ENCODE data around the gene BMP8A.
"Not testable (repeated sequence)": the region's sequence is repeated elsewhere in the genome, so short reads cannot be mapped to it uniquely, and the experiment has no call there.

Gene BMP8A

GRCh38 chr1:39489567-39490239, 1.7 kb upstream of the BMP8A start:
- no peak overlapping the region for H3K4me3 ChIP-seq (replicated peaks; ENCODE audit: insufficient read depth, low read length)
- no peak for TF ChIP-seq CTCF (IDR thresholded peaks at IDR 0.05; ENCODE audit: insufficient read depth, low read length)
- TF ChIP-seq GABPA (IDR thresholded peaks at IDR 0.05; ENCODE audit: low read depth): no peak
- no peak for TF ChIP-seq POLR2AphosphoS5 (IDR thresholded peaks at IDR 0.05; ENCODE audit: low read depth)
- no peak for TF ChIP-seq REST (IDR thresholded peaks at IDR 0.05; ENCODE audit: insufficient replicate concordance, low read depth)
- no peak for TF ChIP-seq SPI1 (IDR thresholded peaks at IDR 0.05; ENCODE audit: borderline replicate concordance, low read depth)
- peaks cover 20% of the 10 kb centered on the region for H3K27me3 ChIP-seq (ENCODE audit: insufficient read depth, poor library complexity, severe bottlenecking)
- H3K27ac ChIP-seq (replicated peaks): no peak overlapping the region
- DNase-seq (ENCODE audit: low read depth in 1 of 2, low spot score in 1 of 2): no peak

- H3K27ac ChIP-seq (replicated peaks): no peak overlapping the region
- peaks cover 20% of the 10 kb centered on the region for H3K27me3 ChIP-seq (ENCODE audit: insufficient read depth, poor library complexity, severe bottlenecking)
- TF ChIP-seq GABPA (IDR thresholded peaks at IDR 0.05; ENCODE audit: low read depth) (no peak), REST (IDR thresholded peaks at IDR 0.05; ENCODE audit: insufficient replicate concordance, low read depth) (no peak), CTCF (IDR thresholded peaks at IDR 0.05; ENCODE audit: insufficient read depth, low read length) (no peak), SPI1 (IDR thresholded peaks at IDR 0.05; ENCODE audit: borderline replicate concordance, low read depth) (no peak)
- no peak overlapping the region for H3K4me3 ChIP-seq (replicated peaks; ENCODE audit: insufficient read depth, low read length)
- DNase-seq (ENCODE audit: low read depth in 1 of 2, low spot score in 1 of 2): no peak
Measured at GRCh38 chr1:39490596-39491145, 765 bp upstream of the BMP8A start.

- H3K27me3 ChIP-seq (ENCODE audit: insufficient read depth, poor library complexity, severe bottlenecking): peaks cover 20% of the 10 kb centered on the region
- not testable (repeated sequence) for H3K4me3 ChIP-seq (replicated peaks; ENCODE audit: insufficient read depth, low read length); DNase-seq (ENCODE audit: low read depth in 1 of 2, low spot score in 1 of 2); H3K27ac ChIP-seq (replicated peaks)
Measured at GRCh38 chr1:39492118-39493042, 944 bp downstream of the BMP8A start.

GRCh38 chr1:39493043-39493810, 1.8 kb downstream of the BMP8A start:
- not testable (repeated sequence) for H3K27ac ChIP-seq (replicated peaks); DNase-seq (ENCODE audit: low read depth in 1 of 2, low spot score in 1 of 2); H3K4me3 ChIP-seq (replicated peaks; ENCODE audit: insufficient read depth, low read length)
- peaks cover 20% of the 10 kb centered on the region for H3K27me3 ChIP-seq (ENCODE audit: insufficient read depth, poor library complexity, severe bottlenecking)
